GM12878 (cell line): ENCODE measurements around the gene ANP32E. TPM values are rescaled to one million over a fixed set of nuclear protein-coding genes. Genes with fewer than 3 reads are reported as not detected.
A peak's percentile ranks its signal among the peaks of the same experiment; 100 is the strongest.

ENCODE experiments used
- BMI1 ChIP-seq: fragments of 450-650 bp; IDR thresholded peaks from 2 replicates; pipeline ENCODE4 v1.6.1; 2016; ENCODE audit warnings: mild to moderate bottlenecking, moderate library complexity, borderline replicate concordance
- CBX5 ChIP-seq: sonication (generic); IDR thresholded peaks from 2 replicates; pipeline ENCODE4 v1.6.1; 2016; ENCODE audit warnings: low read depth, moderate library complexity, mild to moderate bottlenecking, inconsistent platforms
- ETV6 ChIP-seq, 2 experiments: fragments of 450-650 bp in 1 of 2; IDR thresholded peaks in 1 of 2; conservative IDR thresholded peaks in 1 of 2; 2 replicates each; pipeline ENCODE4 v1.6.1; 2014; ENCODE audit warnings: antibody characterized with exemption in 1 of 2, borderline replicate concordance in 1 of 2, low read depth in 1 of 2, mild to moderate bottlenecking in 1 of 2, moderate library complexity in 1 of 2
- EZH2 ChIP-seq: IDR thresholded peaks from 2 replicates; pipeline ENCODE4 v1.6.1; 2012; ENCODE audit warnings: low read depth, mild to moderate bottlenecking, control low read depth, inconsistent platforms, low read length, borderline replicate concordance; ENCODE audit not compliant: control insufficient read depth
- GABPA ChIP-seq: IDR thresholded peaks from 2 replicates; pipeline ENCODE4 v1.6.1; 2014; ENCODE audit warnings: antibody characterized with exemption, low read depth, mild to moderate bottlenecking, inconsistent platforms
- HCFC1 ChIP-seq: fragments of 150-350 bp; IDR thresholded peaks from 2 replicates; pipeline ENCODE4 v1.6.1; 2014; ENCODE audit warnings: low read length
- HDAC6 ChIP-seq: fragments of 200-600 bp; sonication (generic); IDR thresholded peaks from one replicate; pipeline ENCODE4 v1.8.0; 2017; ENCODE audit warnings: antibody characterized with exemption; ENCODE audit not compliant: unreplicated experiment
- IKZF1 ChIP-seq: fragments of 450-650 bp; conservative IDR thresholded peaks from 2 replicates; pipeline ENCODE4 v1.6.1; 2017; ENCODE audit warnings: antibody characterized with exemption, mild to moderate bottlenecking
- MTA3 ChIP-seq: IDR thresholded peaks from 2 replicates; pipeline ENCODE4 v1.6.1; 2012; ENCODE audit warnings: low read length, inconsistent platforms, borderline replicate concordance
- MYC ChIP-seq: IDR thresholded peaks from 2 replicates; pipeline ENCODE4 v1.6.1; 2011; ENCODE audit warnings: mild to moderate bottlenecking, low read length, moderate library complexity, inconsistent platforms; ENCODE audit not compliant: insufficient read depth, insufficient replicate concordance, insufficient read length, severe bottlenecking
- RAD51 ChIP-seq: fragments of 450-650 bp; IDR thresholded peaks from 2 replicates; pipeline ENCODE4 v1.6.1; 2016; ENCODE audit warnings: moderate library complexity, mild to moderate bottlenecking, inconsistent platforms
- SP1 ChIP-seq: IDR thresholded peaks from one replicate; pipeline ENCODE4 v1.6.1; 2011; ENCODE audit warnings: low read depth, low read length
- TCF12 ChIP-seq: IDR thresholded peaks from 2 replicates; pipeline ENCODE4 v1.6.1; 2011; ENCODE audit warnings: low read depth, mild to moderate bottlenecking, low read length
- ZBTB4 ChIP-seq: fragments of 450-650 bp; formaldehyde crosslinking; IDR thresholded peaks from 2 replicates; pipeline ENCODE4 v1.4.0; 2022; ENCODE audit warnings: mild to moderate bottlenecking, moderate library complexity
- polyA plus RNA-seq, 11 experiments: library from polyadenylated mRNA; depleted of rRNA in 4 of 11; unstranded in 6 of 11; stranded (reverse) in 5 of 11; fragments of >200 nt; fragmentation: Nextera tagmentation in 4 of 11; fragmentation: Illumina TruSeq in 1 of 11; extraction: Ambion mirVana in 4 of 11; extraction: Trizol in 1 of 11; gene quantifications; 1 replicate in 1 of 11; 2 replicates in 10 of 11; pipeline versions ENCODE4 v1.2.1 to v1.2.3, GENCODE V29; 2011 to 2016; ENCODE audit warnings: inconsistent platforms in 2 of 11, missing spikeins in 2 of 11, low read depth in 1 of 11
- total RNA-seq, 4 experiments: library from RNA; depleted of rRNA in 3 of 4; stranded (reverse); fragments of >200 nt in 3 of 4; fragmentation: Illumina TruSeq in 1 of 4; extraction: Trizol in 1 of 4; gene quantifications; 2 replicates each; pipeline versions ENCODE4 v1.2.1 to v1.2.3, GENCODE V29; 2013 to 2021
- TF ChIP-seq, protein P1 (sequence below): fragments of 450-650 bp; IDR thresholded peaks from 2 replicates; pipeline ENCODE4 v1.6.1; 2018; ENCODE audit warnings: mild to moderate bottlenecking, low read depth, moderate library complexity; ENCODE audit not compliant: partially characterized antibody
- TF ChIP-seq, protein P2 (sequence below): IDR thresholded peaks from 2 replicates; pipeline ENCODE4 v1.6.1; 2012; ENCODE audit warnings: low read length, inconsistent platforms
- TF ChIP-seq, protein P3 (sequence below): fragments of 450-650 bp; IDR thresholded peaks from 2 replicates; pipeline ENCODE4 v1.6.1; 2016; ENCODE audit warnings: mild to moderate bottlenecking
- TF ChIP-seq, protein P4 (sequence below): fragments of 150-350 bp; IDR thresholded peaks from 2 replicates; pipeline ENCODE4 v1.6.1; 2014; ENCODE audit warnings: mild to moderate bottlenecking, low read depth, low read length

ANP32E gene
- total and polyA plus RNA-seq, 10 of the 15 experiments (the other 5 are each of a cell fraction or from before 2014, with no cell fraction given), result 59.2 to 250 (median 121) TPM

DNA sequence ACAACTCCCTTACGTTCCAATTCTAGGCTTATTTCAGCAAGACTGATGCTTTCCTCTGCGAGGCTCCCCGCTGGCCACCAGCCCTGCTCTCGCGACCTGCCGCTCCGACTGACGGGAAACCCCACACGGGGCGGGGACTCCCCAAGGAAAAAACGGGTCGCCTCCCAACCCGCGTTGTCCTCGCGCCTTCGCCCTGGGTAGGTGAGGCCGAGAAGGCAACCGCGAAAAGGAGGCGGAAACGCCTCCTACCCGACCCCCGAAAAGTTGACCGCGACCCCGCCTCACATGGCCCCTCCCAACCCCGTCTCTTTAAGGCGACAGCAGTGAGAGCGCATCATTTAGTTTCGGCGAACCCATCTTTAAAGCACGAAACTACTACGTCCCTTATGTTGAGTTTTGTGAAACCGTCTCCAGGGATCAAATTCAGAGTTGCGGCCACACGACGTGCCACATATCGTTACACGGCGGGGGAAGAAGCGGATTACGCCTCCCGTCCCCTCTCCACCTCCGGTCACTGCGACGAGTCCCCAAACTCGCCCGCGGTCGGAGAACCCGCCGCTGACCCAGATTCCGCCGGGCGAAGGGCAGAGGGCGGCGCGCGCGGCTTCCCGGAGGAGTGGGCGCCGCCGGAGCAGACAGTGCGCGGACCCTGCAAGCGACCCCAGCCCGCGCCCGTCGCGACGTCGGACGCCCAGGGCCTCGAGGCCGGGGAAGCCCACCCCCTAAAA lies 1.2 kb downstream of the ANP32E start (continued):
- TF ChIP-seq, protein P1, sequence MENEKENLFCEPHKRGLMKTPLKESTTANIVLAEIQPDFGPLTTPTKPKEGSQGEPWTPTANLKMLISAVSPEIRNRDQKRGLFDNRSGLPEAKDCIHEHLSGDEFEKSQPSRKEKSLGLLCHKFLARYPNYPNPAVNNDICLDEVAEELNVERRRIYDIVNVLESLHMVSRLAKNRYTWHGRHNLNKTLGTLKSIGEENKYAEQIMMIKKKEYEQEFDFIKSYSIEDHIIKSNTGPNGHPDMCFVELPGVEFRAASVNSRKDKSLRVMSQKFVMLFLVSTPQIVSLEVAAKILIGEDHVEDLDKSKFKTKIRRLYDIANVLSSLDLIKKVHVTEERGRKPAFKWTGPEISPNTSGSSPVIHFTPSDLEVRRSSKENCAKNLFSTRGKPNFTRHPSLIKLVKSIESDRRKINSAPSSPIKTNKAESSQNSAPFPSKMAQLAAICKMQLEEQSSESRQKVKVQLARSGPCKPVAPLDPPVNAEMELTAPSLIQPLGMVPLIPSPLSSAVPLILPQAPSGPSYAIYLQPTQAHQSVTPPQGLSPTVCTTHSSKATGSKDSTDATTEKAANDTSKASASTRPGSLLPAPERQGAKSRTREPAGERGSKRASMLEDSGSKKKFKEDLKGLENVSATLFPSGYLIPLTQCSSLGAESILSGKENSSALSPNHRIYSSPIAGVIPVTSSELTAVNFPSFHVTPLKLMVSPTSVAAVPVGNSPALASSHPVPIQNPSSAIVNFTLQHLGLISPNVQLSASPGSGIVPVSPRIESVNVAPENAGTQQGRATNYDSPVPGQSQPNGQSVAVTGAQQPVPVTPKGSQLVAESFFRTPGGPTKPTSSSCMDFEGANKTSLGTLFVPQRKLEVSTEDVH, result no peak
- no peak for TF ChIP-seq MYC
- TF ChIP-seq, protein P2, sequence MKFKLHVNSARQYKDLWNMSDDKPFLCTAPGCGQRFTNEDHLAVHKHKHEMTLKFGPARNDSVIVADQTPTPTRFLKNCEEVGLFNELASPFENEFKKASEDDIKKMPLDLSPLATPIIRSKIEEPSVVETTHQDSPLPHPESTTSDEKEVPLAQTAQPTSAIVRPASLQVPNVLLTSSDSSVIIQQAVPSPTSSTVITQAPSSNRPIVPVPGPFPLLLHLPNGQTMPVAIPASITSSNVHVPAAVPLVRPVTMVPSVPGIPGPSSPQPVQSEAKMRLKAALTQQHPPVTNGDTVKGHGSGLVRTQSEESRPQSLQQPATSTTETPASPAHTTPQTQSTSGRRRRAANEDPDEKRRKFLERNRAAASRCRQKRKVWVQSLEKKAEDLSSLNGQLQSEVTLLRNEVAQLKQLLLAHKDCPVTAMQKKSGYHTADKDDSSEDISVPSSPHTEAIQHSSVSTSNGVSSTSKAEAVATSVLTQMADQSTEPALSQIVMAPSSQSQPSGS, result peak; percentile 57; the same call in 1 of the 2 replicates
- no peak; the same call in 1 of the 2 replicates for TF ChIP-seq CBX5
- TF ChIP-seq BMI1, result no peak
- peak; percentile 39 for TF ChIP-seq SP1
- TF ChIP-seq HDAC6, result no peak
- no peak for TF ChIP-seq RAD51
- TF ChIP-seq EZH2, result no peak
- TF ChIP-seq TCF12, result peak; percentile 50; the same call in 1 of the 2 replicates
- TF ChIP-seq, protein P3, sequence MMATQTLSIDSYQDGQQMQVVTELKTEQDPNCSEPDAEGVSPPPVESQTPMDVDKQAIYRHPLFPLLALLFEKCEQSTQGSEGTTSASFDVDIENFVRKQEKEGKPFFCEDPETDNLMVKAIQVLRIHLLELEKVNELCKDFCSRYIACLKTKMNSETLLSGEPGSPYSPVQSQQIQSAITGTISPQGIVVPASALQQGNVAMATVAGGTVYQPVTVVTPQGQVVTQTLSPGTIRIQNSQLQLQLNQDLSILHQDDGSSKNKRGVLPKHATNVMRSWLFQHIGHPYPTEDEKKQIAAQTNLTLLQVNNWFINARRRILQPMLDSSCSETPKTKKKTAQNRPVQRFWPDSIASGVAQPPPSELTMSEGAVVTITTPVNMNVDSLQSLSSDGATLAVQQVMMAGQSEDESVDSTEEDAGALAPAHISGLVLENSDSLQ, result peak; percentile 72; the same call in 1 of the 2 replicates
- TF ChIP-seq ZBTB4 (CRISPR knock-in tag), result no peak
- no peak; a peak in 1 of 4 replicates for TF ChIP-seq ETV6 (conservative IDR thresholded peaks at IDR 0.05 in 1 of 2, IDR thresholded peaks at IDR 0.05 in 1 of 2; ENCODE audit: borderline replicate concordance in 1 of 2, low read depth in 1 of 2)
- peak; percentile 66 for TF ChIP-seq IKZF1
- peak; percentile 13; the same call in 1 of the 2 replicates for TF ChIP-seq HCFC1
- TF ChIP-seq GABPA, result no peak
- TF ChIP-seq MTA3, result 0 out of 2 replicates have a peak, but pooled peaks have one; percentile 27
- TF ChIP-seq, protein P4, sequence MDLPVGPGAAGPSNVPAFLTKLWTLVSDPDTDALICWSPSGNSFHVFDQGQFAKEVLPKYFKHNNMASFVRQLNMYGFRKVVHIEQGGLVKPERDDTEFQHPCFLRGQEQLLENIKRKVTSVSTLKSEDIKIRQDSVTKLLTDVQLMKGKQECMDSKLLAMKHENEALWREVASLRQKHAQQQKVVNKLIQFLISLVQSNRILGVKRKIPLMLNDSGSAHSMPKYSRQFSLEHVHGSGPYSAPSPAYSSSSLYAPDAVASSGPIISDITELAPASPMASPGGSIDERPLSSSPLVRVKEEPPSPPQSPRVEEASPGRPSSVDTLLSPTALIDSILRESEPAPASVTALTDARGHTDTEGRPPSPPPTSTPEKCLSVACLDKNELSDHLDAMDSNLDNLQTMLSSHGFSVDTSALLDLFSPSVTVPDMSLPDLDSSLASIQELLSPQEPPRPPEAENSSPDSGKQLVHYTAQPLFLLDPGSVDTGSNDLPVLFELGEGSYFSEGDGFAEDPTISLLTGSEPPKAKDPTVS, result no peak
